Naive thymus-derived CD4-positive, alpha-beta T cell (primary cell): ENCODE results near the gene WRAP73. TPM values are rescaled to one million over a fixed set of nuclear protein-coding genes. Genes with fewer than 3 reads are reported as not detected.

Experiments
- ATAC-seq: fragments of 150-1000 bp; cut with Tn5 transposase; 2 replicates; pipeline ENCODE4 v1.10.0; 2021; ENCODE audit warnings: mild to moderate bottlenecking, moderate library complexity
- CTCF ChIA-PET: fragments of 350-600 bp; sonication (Branson Sonifier 250); formaldehyde crosslinking; loops from one replicate; lab custom pipeline; 2021; ENCODE audit warnings: antibody characterized with exemption; lab: Charles Lee
- POLR2A ChIA-PET: fragments of 350-600 bp; sonication (Branson Sonifier 250); formaldehyde crosslinking; loops from one replicate; lab custom pipeline; 2021; ENCODE audit warnings: antibody characterized with exemption, inconsistent platforms; lab: Charles Lee
- DNase-seq, 9 donors: peaks; one replicate each; pipeline versions ENCODE4 v3.0.0 to v3.0.0-alpha.2; 2020 to 2022; ENCODE audit warnings: mixed read lengths in 1 of 9
- H3K27ac ChIP-seq: one replicate; pipeline ENCODE4 v1.7.0; 2013; ENCODE audit warnings: mild to moderate bottlenecking, low read depth, low read length, moderate library complexity
- H3K27me3 ChIP-seq, 2 donors: one replicate each; pipeline ENCODE4 v1.7.0; 2013; ENCODE audit warnings: low read length in 2 of 2, mild to moderate bottlenecking in 2 of 2, moderate library complexity in 2 of 2; ENCODE audit not compliant: control insufficient read depth in 2 of 2, insufficient read depth in 2 of 2
- H3K36me3 ChIP-seq, 3 experiments: 1 replicate in 2 of 3; 2 replicates in 1 of 3; pipeline ENCODE4 v1.7.0; 2013; ENCODE audit warnings: low read length in 3 of 3, mild to moderate bottlenecking in 3 of 3, moderate library complexity in 1 of 3; ENCODE audit not compliant: insufficient read depth in 3 of 3, control insufficient read depth in 2 of 3
- H3K4me1 ChIP-seq, 2 donors: one replicate each; pipeline ENCODE4 v1.7.0; 2013; ENCODE audit warnings: low read length in 2 of 2, mild to moderate bottlenecking in 2 of 2, moderate library complexity in 1 of 2; ENCODE audit not compliant: control insufficient read depth in 2 of 2, insufficient read depth in 2 of 2
- H3K4me3 ChIP-seq: 2 replicates; pipeline ENCODE4 v1.7.0; 2013; ENCODE audit warnings: mild to moderate bottlenecking, low read length
- H3K9me3 ChIP-seq, 3 experiments: 1 replicate in 2 of 3; 2 replicates in 1 of 3; pipeline ENCODE4 v1.7.0; 2013; ENCODE audit warnings: low read length in 3 of 3; ENCODE audit not compliant: control insufficient read depth in 2 of 3
- H3K27ac Mint-ChIP-seq, 9 donors: one replicate each; pipeline ENCODE4 v1.8.0; 2020 to 2022; ENCODE audit warnings: mixed read lengths in 9 of 9, mild to moderate bottlenecking in 8 of 9, moderate library complexity in 5 of 9, inconsistent platforms in 2 of 9
- H3K27me3 Mint-ChIP-seq, 5 donors: one replicate each; pipeline ENCODE4 v1.8.0; 2021 to 2022; ENCODE audit warnings: mixed read lengths in 5 of 5, mild to moderate bottlenecking in 1 of 5
- H3K36me3 Mint-ChIP-seq, 5 donors: one replicate each; pipeline ENCODE4 v1.8.0; 2020 to 2022; ENCODE audit warnings: mixed read lengths in 5 of 5, mild to moderate bottlenecking in 3 of 5, inconsistent platforms in 1 of 5
- H3K4me1 Mint-ChIP-seq, 7 donors: one replicate each; pipeline ENCODE4 v1.8.0; 2020 to 2022; ENCODE audit warnings: mixed read lengths in 7 of 7, mild to moderate bottlenecking in 3 of 7, inconsistent platforms in 1 of 7
- H3K4me3 Mint-ChIP-seq, 10 donors: one replicate each; pipeline ENCODE4 v1.8.0; 2020 to 2022; ENCODE audit warnings: mild to moderate bottlenecking in 10 of 10, mixed read lengths in 10 of 10, moderate library complexity in 6 of 10, inconsistent platforms in 2 of 10
- H3K9me3 Mint-ChIP-seq, 11 donors: one replicate each; pipeline ENCODE4 v1.8.0; 2020 to 2022; ENCODE audit warnings: mixed read lengths in 11 of 11, mild to moderate bottlenecking in 4 of 11, inconsistent platforms in 1 of 11, moderate library complexity in 1 of 11
- intact Hi-C, 2 donors: fragments of 100-400 bp; cut with micrococcal nuclease; formaldehyde crosslinking; loops; one replicate each; pipeline ENCODE4 v1.15.1; 2023
- polyA plus RNA-seq, 2 donors: library from polyadenylated mRNA; unstranded; fragments of 300-500 nt; fragmentation: Illumina TruSeq; gene quantifications; one replicate each; pipeline ENCODE4 v1.2.3, GENCODE V29; 2021
- total RNA-seq, 6 experiments: library from RNA in 5 of 6; stranded (reverse) in 5 of 6; gene quantifications; 1 replicate in 5 of 6; 2 replicates in 1 of 6; pipeline ENCODE4 v1.2.3 and lab custom pipeline; 2021 to 2026

Gene WRAP73
- total and polyA plus RNA-seq, 7 experiments from 2014 or later = 25.5 to 42.0 (median 36.3) TPM

GRCh38 chr1:3688356-3689137, 38.6 kb upstream of the WRAP73 start:
- H3K4me3 Mint-ChIP-seq = no peak overlapping the region
- Histone ChIP-seq H3K4me1 (no peaks in the 10 kb centered on the region), H3K27me3 (no peaks in the 10 kb centered on the region), H3K27ac (no peak overlapping the region), H3K4me3 (no peak overlapping the region), H3K9me3 (no peaks in the 10 kb centered on the region), H3K36me3 (no peaks in the 10 kb centered on the region)
- H3K27ac Mint-ChIP-seq = no peak overlapping the region
- H3K4me1 Mint-ChIP-seq = no peaks in the 10 kb centered on the region
- CTCF ChIA-PET = no interaction called here
- peaks cover 0 to 1% (median 0%) of the 10 kb centered on the region in 5 donors for H3K36me3 Mint-ChIP-seq
- ATAC-seq = peak; percentile 26
- intact Hi-C loops = no loop called here
- POLR2A ChIA-PET = no interaction called here
- no peaks in the 10 kb centered on the region for H3K27me3 Mint-ChIP-seq
- no peak for DNase-seq
- no peaks in the 10 kb centered on the region for H3K9me3 Mint-ChIP-seq

GRCh38 chr1:3687504-3687903, 37.6 kb upstream of the WRAP73 start:
- Histone ChIP-seq H3K27ac (no peak overlapping the region), H3K4me1 (no peaks in the 10 kb centered on the region), H3K4me3 (no peak overlapping the region), H3K9me3 (no peaks in the 10 kb centered on the region), H3K27me3 (no peaks in the 10 kb centered on the region), H3K36me3 (no peaks in the 10 kb centered on the region)
- ChIA-PET CTCF (no interaction called here), POLR2A (no interaction called here)
- Mint-ChIP-seq H3K9me3 (no peaks in the 10 kb centered on the region), H3K4me1 (peaks cover 0 to 4% (median 0%) of the 10 kb centered on the region in 7 donors), H3K27ac (no peak overlapping the region), H3K36me3 (peaks cover 0 to 1% (median 0%) of the 10 kb centered on the region in 5 donors), H3K4me3 (no peak overlapping the region), H3K27me3 (no peaks in the 10 kb centered on the region)
- ATAC-seq = no peak
- intact Hi-C loops = no loop called here
- DNase-seq = no peak

GRCh38 chr1:3685906-3686305, 36.0 kb upstream of the WRAP73 start:
- intact Hi-C loops = no loop called here
- no peaks in the 10 kb centered on the region for H3K27me3 Mint-ChIP-seq
- Histone ChIP-seq H3K27me3 (no peaks in the 10 kb centered on the region), H3K9me3 (no peaks in the 10 kb centered on the region), H3K36me3 (no peaks in the 10 kb centered on the region), H3K4me1 (no peaks in the 10 kb centered on the region), H3K4me3 (no peak overlapping the region), H3K27ac (no peak overlapping the region)
- DNase-seq (no peak), ATAC-seq (no peak)
- CTCF ChIA-PET = no interaction called here
- no peaks in the 10 kb centered on the region for H3K9me3 Mint-ChIP-seq
- no peak overlapping the region for H3K27ac Mint-ChIP-seq
- POLR2A ChIA-PET = no interaction called here
- H3K36me3 Mint-ChIP-seq = no peaks in the 10 kb centered on the region
- peaks cover 0 to 4% (median 0%) of the 10 kb centered on the region in 7 donors for H3K4me1 Mint-ChIP-seq
- no peak overlapping the region for H3K4me3 Mint-ChIP-seq

DNA sequence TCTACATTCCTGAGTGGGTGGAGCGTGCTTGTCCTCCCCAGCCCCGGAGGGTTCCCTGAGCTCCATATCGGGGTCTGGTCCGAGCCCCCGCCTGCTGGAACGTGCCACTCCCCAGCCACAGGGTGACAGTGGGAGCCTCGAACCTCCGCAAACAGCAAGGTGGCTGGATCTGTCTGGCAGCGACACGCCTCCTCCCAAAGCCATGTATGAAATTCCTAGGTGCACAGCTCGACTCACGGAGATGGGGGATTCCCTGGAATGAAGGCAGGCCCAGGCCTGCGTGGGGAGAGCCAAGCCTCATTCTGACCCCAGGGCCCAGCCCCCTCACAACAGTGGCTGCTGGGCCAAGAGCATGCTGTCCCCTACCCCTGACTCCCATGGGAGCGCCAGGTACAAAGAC, 35.3 kb upstream of the WRAP73 start:
- intact Hi-C loops = no loop called here
- CTCF ChIA-PET = no interaction called here
- no peaks in the 10 kb centered on the region for H3K9me3 Mint-ChIP-seq
- peaks cover 0 to 4% (median 0%) of the 10 kb centered on the region in 7 donors for H3K4me1 Mint-ChIP-seq
- no peaks in the 10 kb centered on the region for H3K4me1 ChIP-seq
- no peak overlapping the region for H3K4me3 ChIP-seq
- no peak for DNase-seq
- POLR2A ChIA-PET = no interaction called here
- H3K9me3 ChIP-seq = no peaks in the 10 kb centered on the region
- H3K27me3 Mint-ChIP-seq = no peaks in the 10 kb centered on the region
- no peaks in the 10 kb centered on the region for H3K36me3 Mint-ChIP-seq
- no peak overlapping the region for H3K27ac ChIP-seq
- no peaks in the 10 kb centered on the region for H3K36me3 ChIP-seq
- H3K27me3 ChIP-seq = no peaks in the 10 kb centered on the region
- H3K27ac Mint-ChIP-seq = no peak overlapping the region
- no peak for ATAC-seq
- no peak overlapping the region for H3K4me3 Mint-ChIP-seq

DNA sequence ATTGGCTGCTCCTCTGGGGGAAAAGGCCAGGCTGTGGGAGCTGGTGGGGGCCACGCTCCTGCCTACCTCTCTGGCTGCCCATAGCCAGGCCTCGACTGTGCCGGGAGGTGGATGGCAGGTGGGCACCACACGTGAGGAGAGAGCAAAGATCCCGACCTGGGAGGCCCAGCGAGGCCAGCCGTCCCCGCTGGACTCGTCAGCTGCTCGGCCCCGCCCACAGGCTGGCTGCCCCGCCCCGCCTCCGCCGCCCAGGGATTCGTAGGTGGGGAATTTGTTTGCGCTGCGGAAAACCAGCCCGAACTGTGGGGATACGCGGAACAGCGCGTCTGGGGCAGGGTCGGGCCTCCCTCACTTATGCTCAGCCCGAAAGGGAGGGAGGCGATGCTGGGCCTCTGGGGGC, 34.1 kb upstream of the WRAP73 start:
- ATAC-seq (no peak), DNase-seq (no peak)
- no peak overlapping the region for H3K4me3 Mint-ChIP-seq
- Histone ChIP-seq H3K27ac (no peak overlapping the region), H3K4me1 (no peaks in the 10 kb centered on the region), H3K27me3 (no peaks in the 10 kb centered on the region), H3K4me3 (no peak overlapping the region), H3K9me3 (no peaks in the 10 kb centered on the region), H3K36me3 (no peaks in the 10 kb centered on the region)
- POLR2A ChIA-PET = no interaction called here
- peaks cover 0 to 5% (median 0%) of the 10 kb centered on the region in 11 donors for H3K9me3 Mint-ChIP-seq
- CTCF ChIA-PET = no interaction called here
- H3K4me1 Mint-ChIP-seq = peaks cover 0 to 15% (median 10%) of the 10 kb centered on the region in 7 donors
- no peaks in the 10 kb centered on the region for H3K36me3 Mint-ChIP-seq
- H3K27me3 Mint-ChIP-seq = peaks cover 0 to 9% (median 0%) of the 10 kb centered on the region in 5 donors
- no peak overlapping the region for H3K27ac Mint-ChIP-seq
- intact Hi-C loops = no loop called here

DNA sequence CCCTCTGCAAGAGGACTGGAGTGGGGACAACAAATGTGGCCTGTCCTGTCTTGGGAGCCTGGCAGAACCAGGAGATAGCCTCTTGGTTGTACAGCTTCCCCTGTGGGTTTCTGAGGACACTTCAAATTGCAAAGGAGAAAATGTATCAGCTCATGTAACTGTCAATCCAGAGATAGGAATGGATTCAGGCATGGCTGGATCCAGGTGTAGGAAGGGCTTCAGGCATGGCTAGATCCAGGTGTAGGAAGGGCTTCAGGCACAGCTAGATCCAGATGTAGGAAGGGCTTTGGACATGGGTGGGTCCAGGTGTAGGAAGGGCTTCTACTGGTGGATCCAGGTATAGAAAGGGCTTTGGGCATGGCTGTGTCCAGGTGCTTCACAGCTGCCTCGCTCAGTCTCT, 33.3 kb upstream of the WRAP73 start:
- H3K4me1 Mint-ChIP-seq = peaks cover under 1 to 15% (median 11%) of the 10 kb centered on the region in 7 donors
- Histone ChIP-seq H3K27me3 (no peaks in the 10 kb centered on the region), H3K9me3 (no peaks in the 10 kb centered on the region), H3K4me1 (no peaks in the 10 kb centered on the region), H3K27ac (no peak overlapping the region), H3K36me3 (no peaks in the 10 kb centered on the region), H3K4me3 (no peak overlapping the region)
- intact Hi-C loops = no loop called here
- peaks cover 0 to 9% (median 0%) of the 10 kb centered on the region in 5 donors for H3K27me3 Mint-ChIP-seq
- DNase-seq = no peak
- ATAC-seq = no peak
- H3K27ac Mint-ChIP-seq = no peak overlapping the region
- ChIA-PET POLR2A (no interaction called here), CTCF (no interaction called here)
- peaks cover 0 to 5% (median 0%) of the 10 kb centered on the region in 11 donors for H3K9me3 Mint-ChIP-seq
- H3K36me3 Mint-ChIP-seq = no peaks in the 10 kb centered on the region
- no peak overlapping the region for H3K4me3 Mint-ChIP-seq
